WTC11 (cell line): ENCODE data around the gene CELF4. TPM values are rescaled to one million over a fixed set of nuclear protein-coding genes. Genes with fewer than 3 reads are reported as not detected.

ENCODE experiments used
- ATAC-seq: fragments of 200-7000 bp; cut with Tn5 transposase; 2 replicates; pipeline ENCODE4 v1.10.0; 2021; ENCODE audit warnings: mild to moderate bottlenecking, moderate library complexity
- CTCF ChIA-PET: fragments of 300-600 bp; sonication (Branson Sonifier 250); formaldehyde crosslinking; loops from one replicate; lab custom pipeline; 2021; ENCODE audit warnings: antibody characterized with exemption; lab: Charles Lee
- POLR2A ChIA-PET: fragments of 350-600 bp; sonication (Branson Sonifier 250); formaldehyde crosslinking; loops from one replicate; lab custom pipeline; 2021; ENCODE audit warnings: antibody characterized with exemption; lab: Charles Lee
- DNase-seq: peaks from one replicate; pipeline ENCODE4 v3.0.0; 2021; ENCODE audit warnings: low spot score
- H3K27ac Mint-ChIP-seq: 2 replicates; pipeline ENCODE4 v1.8.0; 2021; ENCODE audit warnings: mixed read lengths
- H3K27me3 Mint-ChIP-seq: 2 replicates; pipeline ENCODE4 v1.8.0; 2021; ENCODE audit warnings: low read depth, mild to moderate bottlenecking, moderate library complexity, mixed read lengths
- H3K36me3 Mint-ChIP-seq: 2 replicates; pipeline ENCODE4 v1.8.0; 2021; ENCODE audit warnings: mixed read lengths
- H3K4me1 Mint-ChIP-seq: 2 replicates; pipeline ENCODE4 v1.8.0; 2022; ENCODE audit warnings: mixed read lengths
- H3K4me3 Mint-ChIP-seq: 2 replicates; pipeline ENCODE4 v1.8.0; 2021; ENCODE audit warnings: mild to moderate bottlenecking, moderate library complexity, mixed read lengths
- H3K9me3 Mint-ChIP-seq: 2 replicates; pipeline ENCODE4 v1.8.0; 2021; ENCODE audit warnings: mixed read lengths
- CREM ChIP-seq: sonication (generic); formaldehyde crosslinking; IDR thresholded peaks from 2 replicates; pipeline ENCODE4 v1.8.1; 2022; ENCODE audit warnings: mild to moderate bottlenecking, missing genetic modification reagents, moderate library complexity
- FOXP1 ChIP-seq: sonication (generic); formaldehyde crosslinking; IDR thresholded peaks from 2 replicates; pipeline ENCODE4 v1.8.0; 2022; ENCODE audit warnings: missing genetic modification reagents, mild to moderate bottlenecking, moderate library complexity, borderline replicate concordance
- GABPB1 ChIP-seq: sonication (generic); formaldehyde crosslinking; IDR thresholded peaks from 2 replicates; pipeline ENCODE4 v1.8.1; 2023; ENCODE audit warnings: mild to moderate bottlenecking, missing genetic modification reagents
- JUN ChIP-seq: sonication (generic); formaldehyde crosslinking; IDR thresholded peaks from 2 replicates; pipeline ENCODE4 v1.8.0; 2023; ENCODE audit warnings: mild to moderate bottlenecking, missing genetic modification reagents
- MXD4 ChIP-seq: fragments of 250-450 bp; sonication (Bioruptor Pico); IDR thresholded peaks from 2 replicates; pipeline ENCODE4 v1.8.0; 2021; ENCODE audit warnings: mild to moderate bottlenecking, moderate library complexity, borderline replicate concordance
- MYBL2 ChIP-seq: sonication (generic); formaldehyde crosslinking; IDR thresholded peaks from 2 replicates; pipeline ENCODE4 v1.8.1; 2023; ENCODE audit warnings: mild to moderate bottlenecking, moderate library complexity, missing genetic modification reagents
- NFE2L1 ChIP-seq: sonication (generic); formaldehyde crosslinking; IDR thresholded peaks from 2 replicates; pipeline ENCODE4 v1.8.1; 2023; ENCODE audit warnings: missing genetic modification reagents
- NR1H2 ChIP-seq: sonication (generic); formaldehyde crosslinking; IDR thresholded peaks from 2 replicates; pipeline ENCODE4 v1.9.0; 2021; ENCODE audit warnings: mild to moderate bottlenecking, moderate library complexity, missing genetic modification reagents
- PRRX2 ChIP-seq: fragments of 250-450 bp; sonication (Bioruptor Pico); IDR thresholded peaks from 2 replicates; pipeline ENCODE4 v1.8.0; 2021; ENCODE audit warnings: mild to moderate bottlenecking
- RELA ChIP-seq: sonication (generic); formaldehyde crosslinking; IDR thresholded peaks from 2 replicates; pipeline ENCODE4 v1.8.1; 2022; ENCODE audit warnings: missing genetic modification reagents, mild to moderate bottlenecking, borderline replicate concordance
- TEAD4 ChIP-seq: sonication (generic); formaldehyde crosslinking; IDR thresholded peaks from 2 replicates; pipeline ENCODE4 v1.8.0; 2022; ENCODE audit warnings: mild to moderate bottlenecking, missing genetic modification reagents
- TP53 ChIP-seq: sonication (generic); formaldehyde crosslinking; IDR thresholded peaks from 2 replicates; pipeline ENCODE4 v1.8.1; 2023; ENCODE audit warnings: mild to moderate bottlenecking, missing genetic modification reagents
- ZNF232 ChIP-seq: sonication (generic); formaldehyde crosslinking; IDR thresholded peaks from 2 replicates; pipeline ENCODE4 v1.8.0; 2022; ENCODE audit warnings: mild to moderate bottlenecking, missing genetic modification reagents
- ZNF317 ChIP-seq: sonication (generic); formaldehyde crosslinking; IDR thresholded peaks from 2 replicates; pipeline ENCODE4 v1.8.1; 2023; ENCODE audit warnings: low read depth, mild to moderate bottlenecking, moderate library complexity, missing genetic modification reagents, borderline replicate concordance
- total RNA-seq: library from RNA; stranded (reverse); gene quantifications from 3 replicates; pipeline ENCODE4 v1.2.3, GENCODE V29; 2021
- TF ChIP-seq, protein P1 (sequence below): sonication (generic); formaldehyde crosslinking; IDR thresholded peaks from 2 replicates; pipeline ENCODE4 v1.8.0; 2022; ENCODE audit warnings: mild to moderate bottlenecking, missing genetic modification reagents
- TF ChIP-seq, protein P2 (sequence below): sonication (generic); formaldehyde crosslinking; IDR thresholded peaks from 2 replicates; pipeline ENCODE4 v1.8.0; 2022; ENCODE audit warnings: mild to moderate bottlenecking, missing genetic modification reagents
- TF ChIP-seq, protein P3 (sequence below): sonication (generic); formaldehyde crosslinking; IDR thresholded peaks from 2 replicates; pipeline ENCODE4 v1.8.1; 2022; ENCODE audit warnings: missing genetic modification reagents, borderline replicate concordance
- TF ChIP-seq, protein P4 (sequence below): fragments of 250-450 bp; sonication (Bioruptor Pico); IDR thresholded peaks from 2 replicates; pipeline ENCODE4 v1.9.0; 2021; ENCODE audit warnings: mild to moderate bottlenecking
- TF ChIP-seq, protein P5 (sequence below): fragments of 250-450 bp; sonication (Bioruptor Pico); IDR thresholded peaks from 2 replicates; pipeline ENCODE4 v1.8.0; 2021; ENCODE audit warnings: mild to moderate bottlenecking

CELF4 gene
- total RNA-seq, 1 experiment from 2014 or later, result 2.9 TPM

DNA sequence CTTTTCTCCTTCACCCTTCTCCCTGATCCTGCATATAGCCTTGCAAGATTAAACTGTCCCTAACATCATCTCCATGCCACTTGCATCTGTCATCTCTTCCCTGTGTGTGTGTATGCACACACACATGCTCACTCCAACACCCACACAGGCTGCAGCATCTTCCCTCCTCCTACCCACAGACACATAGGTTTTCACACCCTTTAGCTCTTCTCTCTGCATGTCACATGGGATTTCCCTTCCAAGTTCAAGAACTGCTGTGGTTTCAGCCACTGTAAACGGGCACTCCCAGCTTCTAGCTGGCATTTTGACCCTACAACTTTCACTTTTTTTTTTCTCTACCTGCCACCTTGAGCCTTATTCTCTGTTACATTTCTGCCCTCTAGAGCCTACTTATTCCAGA is 6.4 kb downstream of the CELF4 start (continued):
- no peak for TF ChIP-seq TP53 (CRISPR knock-in tag)
- TF ChIP-seq GABPB1 (CRISPR knock-in tag), result no peak
- TF ChIP-seq NFE2L1, result no peak
- TF ChIP-seq FOXP1, result no peak
- TF ChIP-seq, protein P1, sequence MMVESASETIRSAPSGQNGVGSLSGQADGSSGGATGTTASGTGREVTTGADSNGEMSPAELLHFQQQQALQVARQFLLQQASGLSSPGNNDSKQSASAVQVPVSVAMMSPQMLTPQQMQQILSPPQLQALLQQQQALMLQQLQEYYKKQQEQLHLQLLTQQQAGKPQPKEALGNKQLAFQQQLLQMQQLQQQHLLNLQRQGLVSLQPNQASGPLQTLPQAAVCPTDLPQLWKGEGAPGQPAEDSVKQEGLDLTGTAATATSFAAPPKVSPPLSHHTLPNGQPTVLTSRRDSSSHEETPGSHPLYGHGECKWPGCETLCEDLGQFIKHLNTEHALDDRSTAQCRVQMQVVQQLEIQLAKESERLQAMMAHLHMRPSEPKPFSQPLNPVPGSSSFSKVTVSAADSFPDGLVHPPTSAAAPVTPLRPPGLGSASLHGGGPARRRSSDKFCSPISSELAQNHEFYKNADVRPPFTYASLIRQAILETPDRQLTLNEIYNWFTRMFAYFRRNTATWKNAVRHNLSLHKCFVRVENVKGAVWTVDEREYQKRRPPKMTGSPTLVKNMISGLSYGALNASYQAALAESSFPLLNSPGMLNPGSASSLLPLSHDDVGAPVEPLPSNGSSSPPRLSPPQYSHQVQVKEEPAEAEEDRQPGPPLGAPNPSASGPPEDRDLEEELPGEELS (CRISPR knock-in tag), result no peak
- TF ChIP-seq NR1H2 (CRISPR knock-in tag), result no peak
- no peak for TF ChIP-seq PRRX2 (CRISPR knock-in tag)
- TF ChIP-seq ZNF317, result no peak
- no peak for TF ChIP-seq CREM (CRISPR knock-in tag)
- TF ChIP-seq, protein P2, sequence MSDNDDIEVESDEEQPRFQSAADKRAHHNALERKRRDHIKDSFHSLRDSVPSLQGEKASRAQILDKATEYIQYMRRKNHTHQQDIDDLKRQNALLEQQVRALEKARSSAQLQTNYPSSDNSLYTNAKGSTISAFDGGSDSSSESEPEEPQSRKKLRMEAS (CRISPR knock-in tag), result no peak
- TF ChIP-seq, protein P3, sequence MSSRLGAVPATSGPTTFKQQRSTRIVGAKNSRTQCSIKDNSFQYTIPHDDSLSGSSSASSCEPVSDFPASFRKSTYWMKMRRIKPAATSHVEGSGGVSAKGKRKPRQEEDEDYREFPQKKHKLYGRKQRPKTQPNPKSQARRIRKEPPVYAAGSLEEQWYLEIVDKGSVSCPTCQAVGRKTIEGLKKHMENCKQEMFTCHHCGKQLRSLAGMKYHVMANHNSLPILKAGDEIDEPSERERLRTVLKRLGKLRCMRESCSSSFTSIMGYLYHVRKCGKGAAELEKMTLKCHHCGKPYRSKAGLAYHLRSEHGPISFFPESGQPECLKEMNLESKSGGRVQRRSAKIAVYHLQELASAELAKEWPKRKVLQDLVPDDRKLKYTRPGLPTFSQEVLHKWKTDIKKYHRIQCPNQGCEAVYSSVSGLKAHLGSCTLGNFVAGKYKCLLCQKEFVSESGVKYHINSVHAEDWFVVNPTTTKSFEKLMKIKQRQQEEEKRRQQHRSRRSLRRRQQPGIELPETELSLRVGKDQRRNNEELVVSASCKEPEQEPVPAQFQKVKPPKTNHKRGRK, result no peak
- TF ChIP-seq TEAD4 (CRISPR knock-in tag), result no peak
- TF ChIP-seq MYBL2 (CRISPR knock-in tag), result no peak

DNA sequence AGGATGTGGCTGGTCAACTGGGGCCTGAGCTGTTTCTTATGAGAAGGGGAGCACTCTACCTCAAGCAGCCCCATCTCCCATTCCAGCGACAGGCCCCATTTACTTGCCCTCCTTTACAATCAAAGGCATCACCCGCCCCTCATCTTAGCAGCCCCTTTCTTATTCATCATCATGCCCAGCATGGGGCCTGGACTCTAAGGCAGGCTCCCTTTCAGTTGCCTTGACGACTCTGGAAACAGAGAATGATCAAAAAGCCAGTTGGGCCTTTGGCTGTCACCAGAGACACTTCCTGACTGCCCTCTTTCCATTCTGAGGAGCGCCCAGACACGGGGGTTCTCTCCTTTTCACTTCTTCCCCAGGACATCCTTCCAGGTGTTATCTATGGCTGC is 11.2 kb downstream of the CELF4 start:
- no peak overlapping the region for H3K27ac Mint-ChIP-seq
- TF ChIP-seq RELA (CRISPR knock-in tag) (no peak), JUN (CRISPR knock-in tag) (no peak), ZNF317 (no peak), FOXP1 (no peak), ZNF232 (CRISPR knock-in tag) (no peak), NR1H2 (CRISPR knock-in tag) (no peak), TP53 (CRISPR knock-in tag) (no peak), MXD4 (CRISPR knock-in tag) (no peak)
- TF ChIP-seq, protein P4, sequence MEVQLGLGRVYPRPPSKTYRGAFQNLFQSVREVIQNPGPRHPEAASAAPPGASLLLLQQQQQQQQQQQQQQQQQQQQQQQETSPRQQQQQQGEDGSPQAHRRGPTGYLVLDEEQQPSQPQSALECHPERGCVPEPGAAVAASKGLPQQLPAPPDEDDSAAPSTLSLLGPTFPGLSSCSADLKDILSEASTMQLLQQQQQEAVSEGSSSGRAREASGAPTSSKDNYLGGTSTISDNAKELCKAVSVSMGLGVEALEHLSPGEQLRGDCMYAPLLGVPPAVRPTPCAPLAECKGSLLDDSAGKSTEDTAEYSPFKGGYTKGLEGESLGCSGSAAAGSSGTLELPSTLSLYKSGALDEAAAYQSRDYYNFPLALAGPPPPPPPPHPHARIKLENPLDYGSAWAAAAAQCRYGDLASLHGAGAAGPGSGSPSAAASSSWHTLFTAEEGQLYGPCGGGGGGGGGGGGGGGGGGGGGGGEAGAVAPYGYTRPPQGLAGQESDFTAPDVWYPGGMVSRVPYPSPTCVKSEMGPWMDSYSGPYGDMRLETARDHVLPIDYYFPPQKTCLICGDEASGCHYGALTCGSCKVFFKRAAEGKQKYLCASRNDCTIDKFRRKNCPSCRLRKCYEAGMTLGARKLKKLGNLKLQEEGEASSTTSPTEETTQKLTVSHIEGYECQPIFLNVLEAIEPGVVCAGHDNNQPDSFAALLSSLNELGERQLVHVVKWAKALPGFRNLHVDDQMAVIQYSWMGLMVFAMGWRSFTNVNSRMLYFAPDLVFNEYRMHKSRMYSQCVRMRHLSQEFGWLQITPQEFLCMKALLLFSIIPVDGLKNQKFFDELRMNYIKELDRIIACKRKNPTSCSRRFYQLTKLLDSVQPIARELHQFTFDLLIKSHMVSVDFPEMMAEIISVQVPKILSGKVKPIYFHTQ, result no peak
- TF ChIP-seq, protein P5, sequence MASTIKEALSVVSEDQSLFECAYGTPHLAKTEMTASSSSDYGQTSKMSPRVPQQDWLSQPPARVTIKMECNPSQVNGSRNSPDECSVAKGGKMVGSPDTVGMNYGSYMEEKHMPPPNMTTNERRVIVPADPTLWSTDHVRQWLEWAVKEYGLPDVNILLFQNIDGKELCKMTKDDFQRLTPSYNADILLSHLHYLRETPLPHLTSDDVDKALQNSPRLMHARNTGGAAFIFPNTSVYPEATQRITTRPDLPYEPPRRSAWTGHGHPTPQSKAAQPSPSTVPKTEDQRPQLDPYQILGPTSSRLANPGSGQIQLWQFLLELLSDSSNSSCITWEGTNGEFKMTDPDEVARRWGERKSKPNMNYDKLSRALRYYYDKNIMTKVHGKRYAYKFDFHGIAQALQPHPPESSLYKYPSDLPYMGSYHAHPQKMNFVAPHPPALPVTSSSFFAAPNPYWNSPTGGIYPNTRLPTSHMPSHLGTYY (CRISPR knock-in tag), result no peak
- H3K4me1 Mint-ChIP-seq, result peaks cover 18% of the 10 kb centered on the region
- DNase-seq (peak; percentile 79), ATAC-seq (peak; percentile 73)
- H3K9me3 Mint-ChIP-seq, result no peaks in the 10 kb centered on the region
- no peaks in the 10 kb centered on the region for H3K36me3 Mint-ChIP-seq
- H3K27me3 Mint-ChIP-seq, result peaks cover 62% of the 10 kb centered on the region
- peak overlapping the region; percentile 52 for H3K4me3 Mint-ChIP-seq
- ChIA-PET POLR2A (no interaction called here), CTCF (interaction anchor here (1.1 to 2.5 kb wide), 11 partner anchors 10 to 224 kb away, joined by 3 to 19 read pairs (median 6); no protein-coding TSS in a partner anchor)
